Heart left ventricle (tissue), 16 donors: ENCODE data around the gene RAB27B. TPM values are rescaled to one million over a fixed set of nuclear protein-coding genes. Genes with fewer than 3 reads are reported as not detected.
A peak's percentile ranks its signal among the peaks of the same experiment; 100 is the strongest.

Experiments used
- ATAC-seq, 4 donors: fragments of 200-7000 bp; cut with Tn5 transposase; one replicate each; pipeline ENCODE4 v1.9.1; 2020 to 2022; ENCODE audit warnings: moderate library complexity in 4 of 4, mild to moderate bottlenecking in 3 of 4, moderate number of reproducible peaks in 1 of 4
- DNase-seq, 5 donors: peaks; one replicate each; pipeline ENCODE4 v3.0.0-alpha.2; 2020
- H3K27ac ChIP-seq, 12 donors: fragments of 200-600 bp; sonication (generic) in 4 of 12; one replicate each; pipeline versions ENCODE4 v1.5.0 to v1.8.0; 2016 to 2022; ENCODE audit warnings: mild to moderate bottlenecking in 2 of 12
- H3K27me3 ChIP-seq, 9 donors: fragments of 200-600 bp; sonication (generic) in 2 of 9; one replicate each; pipeline versions ENCODE4 v1.5.1 to v1.8.0; 2016 to 2022; ENCODE audit warnings: mild to moderate bottlenecking in 3 of 9
- H3K36me3 ChIP-seq, 9 donors: fragments of 200-600 bp; sonication (generic) in 2 of 9; one replicate each; pipeline versions ENCODE4 v1.5.0 to v1.8.0; 2018 to 2022; ENCODE audit warnings: mild to moderate bottlenecking in 2 of 9
- H3K4me1 ChIP-seq, 12 donors: fragments of 200-600 bp; sonication (generic) in 4 of 12; one replicate each; pipeline versions ENCODE4 v1.5.0 to v1.8.0; 2016 to 2022; ENCODE audit warnings: mild to moderate bottlenecking in 3 of 12
- H3K4me3 ChIP-seq, 12 donors: fragments of 200-600 bp; sonication (generic) in 4 of 12; one replicate each; pipeline versions ENCODE4 v1.5.0 to v1.8.0; 2017 to 2022; ENCODE audit warnings: mild to moderate bottlenecking in 9 of 12, moderate library complexity in 4 of 12
- H3K9me3 ChIP-seq, 12 donors: fragments of 200-600 bp; sonication (generic) in 4 of 12; one replicate each; pipeline versions ENCODE4 v1.5.0 to v1.8.0; 2016 to 2022; ENCODE audit warnings: mild to moderate bottlenecking in 1 of 12
- POLR2A ChIP-seq, 2 donors: fragments of 450-650 bp; IDR thresholded peaks; one replicate each; pipeline ENCODE4 v1.6.1; 2017; ENCODE audit warnings: antibody characterized with exemption in 2 of 2, mild to moderate bottlenecking in 2 of 2, moderate library complexity in 2 of 2
- WGBS, 4 donors: extraction: QIAGEN DNeasy Blood & Tissue Kit in 2 of 4; methylation state at CpG; one replicate each; pipeline versions ENCODE4 v1.1.5 to v1.1.7; 2013 to 2018; 5-methylcytosine and 5-hydroxymethylcytosine counted together
- intact Hi-C, 10 donors: fragments of 100-400 bp; cut with DNase I; formaldehyde crosslinking; loops; one replicate each; pipeline versions ENCODE4 v1.11.1 to v1.14.2; 2022
- polyA plus RNA-seq, 2 donors: library from polyadenylated mRNA; stranded (reverse); fragments of 200-250 nt; gene quantifications; one replicate each; pipeline ENCODE4 v1.2.3, GENCODE V29; 2013
- total RNA-seq, 9 donors: library from RNA; depleted of rRNA in 2 of 9; stranded (reverse); fragments of >200 nt in 2 of 9; fragmentation: NEBNext Ultra II Directional in 3 of 9; extraction: Animal tissue kit (Norgen Biotek cat#: 25700) in 3 of 9; gene quantifications; one replicate each; pipeline versions ENCODE4 v1.1.0 to v1.2.4, GENCODE V29; 2016 to 2023
- TF ChIP-seq, protein P1 (sequence below), 12 donors: fragments of 200-600 bp; sonication (generic) in 4 of 12; IDR thresholded peaks; one replicate each; pipeline versions ENCODE4 v1.5.0 to v1.8.0; 2018 to 2022; ENCODE audit warnings: antibody characterized with exemption in 12 of 12, mild to moderate bottlenecking in 5 of 12
- donor health status: ischemic (EF 13 %, LVEDD 7.1; RV severe dilation, severe dysfunction).
- donor health status: healthy with polysubstance abuse.
- donor health status: DM: no; HTN: yes; CAD: no.
- donor health status: DM: no; HTN: no; CAD: no.
- donor health status: ischemic (EF 25% LVEDD 6.9; RV normal size, moderate dysfunction).
- donor health status: ischemic (EF 25% LVEDD 5.7; RV mildly dilated, moderate dysfunction).
- donor health status: healthy.
- donor health status: DM: yes; HTN: yes; CAD: no.
- donor health status: ischemic (EF 35%, LVEDD 5.7; RV mildly dilated, moderate dysfunction).
- donor health status: nonischemic (EF 11% LVEDD 7.7; RV severe dilation, severe dysfunction).
- donor health status: DM: yes; HTN: yes; CAD: no.
- donor health status: PGD.
- donor health status: ischemic (EF 29% LVEDD 5.4; RV normal size, mild dysfunction).
- donor health status: nonischemic (EF 23%, LVEDD 6.1; RV moderate dilation, normal function).

The RAB27B gene
- total and polyA plus RNA-seq, 11 donors: 0.03 to 1.5 (median 0.13) TPM; not detected in 2

DNA sequence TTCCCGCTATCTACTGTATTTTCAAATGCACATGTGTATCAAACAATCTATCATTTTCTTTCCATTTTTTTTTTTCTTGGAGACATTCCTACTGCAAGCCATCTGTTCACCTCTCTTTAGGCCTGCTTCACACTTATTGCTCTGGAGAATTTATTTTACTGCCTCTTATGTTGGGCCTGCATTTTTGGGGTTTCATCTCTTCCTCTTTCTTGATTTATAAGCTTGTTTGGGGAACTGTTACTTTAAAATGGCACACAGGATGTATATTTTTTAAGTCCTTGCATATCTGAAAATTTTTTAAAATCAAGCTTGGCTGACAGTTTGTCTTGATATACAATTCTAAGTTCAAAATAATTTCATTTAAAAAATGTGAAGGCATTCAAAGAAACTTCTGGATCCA is 3.5 kb upstream of the RAB27B start:
- ATAC-seq (no peak), DNase-seq (no peak)
- WGBS, 4 donors: 92 to 100% (median 98%) methylated on average over 1 of the region's 1 CpG
- TF ChIP-seq POLR2A (IDR thresholded peaks at IDR 0.05): no peak
- TF ChIP-seq, protein P1, sequence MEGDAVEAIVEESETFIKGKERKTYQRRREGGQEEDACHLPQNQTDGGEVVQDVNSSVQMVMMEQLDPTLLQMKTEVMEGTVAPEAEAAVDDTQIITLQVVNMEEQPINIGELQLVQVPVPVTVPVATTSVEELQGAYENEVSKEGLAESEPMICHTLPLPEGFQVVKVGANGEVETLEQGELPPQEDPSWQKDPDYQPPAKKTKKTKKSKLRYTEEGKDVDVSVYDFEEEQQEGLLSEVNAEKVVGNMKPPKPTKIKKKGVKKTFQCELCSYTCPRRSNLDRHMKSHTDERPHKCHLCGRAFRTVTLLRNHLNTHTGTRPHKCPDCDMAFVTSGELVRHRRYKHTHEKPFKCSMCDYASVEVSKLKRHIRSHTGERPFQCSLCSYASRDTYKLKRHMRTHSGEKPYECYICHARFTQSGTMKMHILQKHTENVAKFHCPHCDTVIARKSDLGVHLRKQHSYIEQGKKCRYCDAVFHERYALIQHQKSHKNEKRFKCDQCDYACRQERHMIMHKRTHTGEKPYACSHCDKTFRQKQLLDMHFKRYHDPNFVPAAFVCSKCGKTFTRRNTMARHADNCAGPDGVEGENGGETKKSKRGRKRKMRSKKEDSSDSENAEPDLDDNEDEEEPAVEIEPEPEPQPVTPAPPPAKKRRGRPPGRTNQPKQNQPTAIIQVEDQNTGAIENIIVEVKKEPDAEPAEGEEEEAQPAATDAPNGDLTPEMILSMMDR (IDR thresholded peaks at IDR 0.05): no peak
- Histone ChIP-seq H3K4me1 (peaks cover 0 to 13% (median 3%) of the 10 kb centered on the region in 12 donors), H3K4me3 (no peak overlapping the region), H3K27me3 (peaks cover 0 to 16% (median 0%) of the 10 kb centered on the region in 9 donors), H3K9me3 (no peaks in the 10 kb centered on the region), H3K36me3 (no peaks in the 10 kb centered on the region), H3K27ac (no peak overlapping the region)
- intact Hi-C loops: no loop called here

DNA sequence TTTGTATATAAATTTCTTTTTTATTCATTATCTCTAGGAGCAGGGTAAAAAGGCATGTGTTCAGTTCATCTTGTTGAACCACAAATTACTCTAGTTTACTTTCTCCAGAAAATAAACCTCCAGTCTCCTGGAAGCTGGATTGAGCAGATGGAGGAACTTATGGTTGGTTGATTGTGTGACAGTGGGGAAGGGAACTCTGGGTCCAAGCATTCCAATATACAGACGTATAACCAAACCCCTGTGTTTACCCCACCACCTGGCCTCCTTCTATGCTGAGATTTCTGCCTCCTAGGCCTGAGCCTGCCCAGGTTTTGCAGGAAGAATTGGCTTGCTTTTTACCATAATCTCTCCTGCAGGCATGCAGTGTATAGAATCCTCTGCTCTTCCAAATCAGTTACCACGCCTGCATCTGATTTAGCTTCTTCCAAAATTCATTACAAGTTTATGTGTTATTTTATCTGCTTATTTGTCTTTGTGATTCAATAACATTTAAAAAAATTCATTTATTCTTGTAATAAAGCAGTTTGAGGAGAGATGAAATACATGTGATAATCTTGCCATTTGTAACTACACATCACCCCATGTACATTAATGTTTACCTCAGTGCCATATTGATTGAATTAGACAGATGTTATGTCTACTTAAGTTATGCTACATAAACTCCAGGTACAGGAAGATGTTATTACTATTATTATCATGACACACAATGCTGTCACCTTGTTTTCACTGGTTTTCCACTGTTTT is 2.5 kb upstream of the RAB27B start:
- H3K27me3 ChIP-seq: peaks cover 0 to 16% (median 0%) of the 10 kb centered on the region in 9 donors
- H3K4me3 ChIP-seq: no peak overlapping the region
- peaks cover 0 to 13% (median 3%) of the 10 kb centered on the region in 12 donors for H3K4me1 ChIP-seq
- no peak overlapping the region for H3K27ac ChIP-seq
- H3K9me3 ChIP-seq: no peaks in the 10 kb centered on the region
- TF ChIP-seq, protein P1 (IDR thresholded peaks at IDR 0.05): no peak
- no peak for TF ChIP-seq POLR2A (IDR thresholded peaks at IDR 0.05)
- no peak for DNase-seq
- no peaks in the 10 kb centered on the region for H3K36me3 ChIP-seq
- no peak for ATAC-seq
- WGBS, 4 donors: 89 to 91% (median 90%) methylated on average over 2 of the region's 2 CpGs
- intact Hi-C loops: no loop called here

DNA sequence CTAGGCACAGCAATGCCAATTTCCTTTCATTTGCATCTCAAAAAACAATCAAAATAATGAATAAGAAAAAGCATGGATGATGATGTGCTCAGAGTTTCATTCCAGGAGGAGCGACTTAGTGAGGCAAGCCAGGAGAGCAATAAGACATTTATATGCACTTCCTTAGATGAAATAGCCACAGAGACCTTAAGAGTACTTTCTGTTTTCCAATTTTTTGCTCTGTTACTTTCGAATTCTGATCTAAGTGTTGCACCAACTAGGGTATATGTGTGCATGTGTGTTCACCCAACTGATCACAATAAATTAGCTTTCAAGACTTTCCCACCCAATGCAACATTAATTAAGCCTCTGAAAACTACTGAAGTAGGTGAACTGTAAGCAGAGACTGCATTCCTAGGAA is 709 bp downstream of the RAB27B start:
- 39 to 57% (median 51%) methylated on average over 2 of the region's 2 CpGs for WGBS, 4 donors
- TF ChIP-seq, protein P1 (IDR thresholded peaks at IDR 0.05): no peak
- TF ChIP-seq POLR2A (IDR thresholded peaks at IDR 0.05): no peak
- intact Hi-C loops: no loop called here
- Histone ChIP-seq H3K27ac (no peak overlapping the region), H3K36me3 (no peaks in the 10 kb centered on the region), H3K9me3 (no peaks in the 10 kb centered on the region), H3K4me3 (peak overlapping the region in 10 of 12 donors; percentile 27 to 62 (median 48)), H3K4me1 (peaks cover 0 to 13% (median 3%) of the 10 kb centered on the region in 12 donors), H3K27me3 (peaks cover 0 to 16% (median 0%) of the 10 kb centered on the region in 9 donors)
- ATAC-seq: no peak
- no peak for DNase-seq

DNA sequence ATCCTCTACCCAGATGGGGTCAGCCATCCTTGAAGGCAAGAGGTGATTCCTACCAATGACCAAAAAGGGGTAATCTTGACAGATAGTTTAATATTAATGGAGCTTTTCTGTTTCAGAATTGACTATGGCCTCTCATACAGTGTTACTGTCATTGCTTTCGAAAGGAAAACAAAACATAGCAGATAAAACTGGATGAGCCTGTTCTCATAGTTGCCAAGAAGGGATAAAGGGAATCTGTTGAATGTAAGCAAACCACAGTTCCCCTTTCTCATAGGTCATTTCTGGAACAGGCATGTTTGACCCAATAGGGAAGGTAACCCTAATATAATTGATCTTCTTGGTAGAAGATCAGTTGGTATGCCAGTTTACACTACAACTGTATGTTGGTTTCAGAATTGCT is 1.6 kb downstream of the RAB27B start:
- H3K4me1 ChIP-seq: peaks cover 0 to 13% (median 3%) of the 10 kb centered on the region in 12 donors
- H3K9me3 ChIP-seq: no peaks in the 10 kb centered on the region
- no peak for ATAC-seq
- intact Hi-C loops: no loop called here
- H3K4me3 ChIP-seq: no peak overlapping the region
- 93 to 100% (median 94%) methylated on average over 1 of the region's 1 CpG for WGBS, 4 donors
- H3K27me3 ChIP-seq: peaks cover 0 to 16% (median 0%) of the 10 kb centered on the region in 9 donors
- TF ChIP-seq, protein P1 (IDR thresholded peaks at IDR 0.05): no peak
- no peak for TF ChIP-seq POLR2A (IDR thresholded peaks at IDR 0.05)
- H3K27ac ChIP-seq: no peak overlapping the region
- DNase-seq: no peak
- no peaks in the 10 kb centered on the region for H3K36me3 ChIP-seq
